B cell (primary cell): ENCODE measurements around the gene DCUN1D2. TPM values are rescaled to one million over a fixed set of nuclear protein-coding genes. Genes with fewer than 3 reads are reported as not detected.

Experiments
- ATAC-seq: fragments of 200-7000 bp; cut with Tn5 transposase; one replicate; pipeline ENCODE4 v1.10.0; 2021; ENCODE audit warnings: low read depth, mild to moderate bottlenecking, moderate number of reproducible peaks, moderate library complexity
- CTCF ChIA-PET: fragments of 350-600 bp; sonication (Branson Sonifier 250); formaldehyde crosslinking; loops from one replicate; lab custom pipeline; 2021; ENCODE audit warnings: antibody characterized with exemption, inconsistent platforms; lab: Charles Lee
- POLR2A ChIA-PET: fragments of 350-600 bp; sonication (Branson Sonifier 250); formaldehyde crosslinking; loops from one replicate; lab custom pipeline; 2021; ENCODE audit warnings: antibody characterized with exemption; lab: Charles Lee
- DNase-seq: peaks from one replicate; pipeline ENCODE4 v3.0.0; 2013
- H2AFZ ChIP-seq: 2 replicates; pipeline ENCODE4 v1.6.1; 2012; ENCODE audit warnings: mild to moderate bottlenecking, low read depth, low read length; ENCODE audit not compliant: insufficient read depth, poor library complexity, severe bottlenecking
- H3K27ac ChIP-seq, 2 donors: 1 replicate in 1 of 2; 2 replicates in 1 of 2; pipeline ENCODE4 v1.5.1; 2012 to 2013; ENCODE audit warnings: low read length in 2 of 2, mild to moderate bottlenecking in 2 of 2, moderate library complexity in 1 of 2
- H3K27me3 ChIP-seq, 4 experiments: fragments of 200-600 bp in 1 of 4; sonication (generic) in 1 of 4; replicated peaks in 1 of 4; 1 replicate in 2 of 4; 2 replicates in 2 of 4; pipeline versions ENCODE4 v1.6.1 to v1.7.0; 2013 to 2016; ENCODE audit warnings: low read length in 3 of 4, mild to moderate bottlenecking in 2 of 4, mixed read lengths in 1 of 4, moderate library complexity in 1 of 4; ENCODE audit not compliant: insufficient read depth in 4 of 4, control insufficient read depth in 3 of 4; ENCODE audit errors: control extremely low read depth in 1 of 4
- H3K36me3 ChIP-seq, 2 experiments: replicated peaks in 1 of 2; 1 replicate in 1 of 2; 2 replicates in 1 of 2; pipeline versions ENCODE4 v1.6.1 to v1.7.1; 2013; ENCODE audit warnings: low read length in 1 of 2; ENCODE audit not compliant: insufficient read depth in 2 of 2, control insufficient read depth in 1 of 2; ENCODE audit errors: control extremely low read depth in 1 of 2, extremely low read depth in 1 of 2
- H3K4me1 ChIP-seq, 2 donors: fragments of 200-600 bp in 1 of 2; sonication (generic) in 1 of 2; 1 replicate in 1 of 2; 2 replicates in 1 of 2; pipeline versions ENCODE4 v1.5.1 to v1.6.1; 2013 to 2017; ENCODE audit warnings: low read length in 2 of 2; ENCODE audit not compliant: control insufficient read depth in 2 of 2, insufficient read depth in 2 of 2
- H3K4me2 ChIP-seq: replicated peaks from 2 replicates; pipeline ENCODE3; 2012; ENCODE audit warnings: mild to moderate bottlenecking, low read depth, low read length; ENCODE audit not compliant: poor library complexity, severe bottlenecking
- H3K4me3 ChIP-seq, 5 experiments: fragments of 200-600 bp in 1 of 5; sonication (generic) in 1 of 5; 1 replicate in 3 of 5; 2 replicates in 2 of 5; pipeline versions ENCODE4 v1.5.1 to v1.7.0; 2011 to 2016; ENCODE audit warnings: low read length in 4 of 5, mild to moderate bottlenecking in 4 of 5, low read depth in 2 of 5, control low read depth in 1 of 5, moderate library complexity in 1 of 5; ENCODE audit not compliant: insufficient read depth in 1 of 5; ENCODE audit errors: control extremely low read depth in 1 of 5, extremely low read depth in 1 of 5
- H3K79me2 ChIP-seq: fragments of 200-600 bp; sonication (generic); one replicate; pipeline ENCODE4 v1.6.0; 2016; ENCODE audit warnings: low read length; ENCODE audit not compliant: control insufficient read depth, insufficient read depth
- H3K9ac ChIP-seq: fragments of 200-600 bp; sonication (generic); 2 replicates; pipeline ENCODE4 v1.6.1; 2017; ENCODE audit warnings: mild to moderate bottlenecking, low read length, moderate library complexity
- H3K9me3 ChIP-seq, 3 donors: one replicate each; pipeline versions ENCODE4 v1.6.1 to v1.7.1; 2013; ENCODE audit warnings: low read length in 2 of 3; ENCODE audit not compliant: control insufficient read depth in 2 of 3, insufficient read depth in 1 of 3; ENCODE audit errors: control extremely low read depth in 1 of 3
- H4K20me1 ChIP-seq: 2 replicates; pipeline ENCODE4 v1.6.0; 2012; ENCODE audit warnings: mild to moderate bottlenecking, low read length; ENCODE audit not compliant: insufficient read depth, control insufficient read depth, poor library complexity, severe bottlenecking
- H3K27ac Mint-ChIP-seq: one replicate; pipeline ENCODE4 v1.8.0; 2021; ENCODE audit warnings: mixed read lengths
- H3K27me3 Mint-ChIP-seq: one replicate; pipeline ENCODE4 v1.8.0; 2021; ENCODE audit warnings: mixed read lengths
- H3K4me1 Mint-ChIP-seq: one replicate; pipeline ENCODE4 v1.8.0; 2021; ENCODE audit warnings: mixed read lengths
- H3K4me3 Mint-ChIP-seq: one replicate; pipeline ENCODE4 v1.8.0; 2021; ENCODE audit warnings: mixed read lengths
- H3K9me3 Mint-ChIP-seq: one replicate; pipeline ENCODE4 v1.8.0; 2022; ENCODE audit warnings: mixed read lengths; ENCODE audit not compliant: insufficient read depth
- EZH2 ChIP-seq: IDR thresholded peaks from 2 replicates; pipeline ENCODE4 v1.6.1; 2012; ENCODE audit warnings: borderline replicate concordance, low read depth, mild to moderate bottlenecking, moderate library complexity, low read length; ENCODE audit not compliant: insufficient read depth, poor library complexity, severe bottlenecking
- WGBS: methylation state at CpG from one replicate; pipeline ENCODE4 v1.1.5; 2013; ENCODE audit warnings: missing lambda C conversion rate; ENCODE audit not compliant: insufficient coverage; 5-methylcytosine and 5-hydroxymethylcytosine counted together
- intact Hi-C: fragments of 100-400 bp; cut with micrococcal nuclease; formaldehyde crosslinking; loops from one replicate; pipeline ENCODE4 v1.10.0; 2022
- polyA plus RNA-seq: library from polyadenylated mRNA; depleted of rRNA; stranded (reverse); fragments of >200 nt; gene quantifications from 2 replicates; pipeline ENCODE4 v1.2.3, GENCODE V29; 2012
- total RNA-seq, 2 donors: library from RNA; stranded (reverse); fragments of 120-200 nt in 1 of 2; gene quantifications; 1 replicate in 1 of 2; 2 replicates in 1 of 2; pipeline versions ENCODE4 v1.2.3 to v1.2.4, GENCODE V29; 2013 to 2022
- TF ChIP-seq, protein P1 (sequence below): fragments of 200-600 bp; IDR thresholded peaks from one replicate; pipeline ENCODE4 v1.8.0; 2022; ENCODE audit warnings: antibody characterized with exemption, mild to moderate bottlenecking

Gene DCUN1D2
- total and polyA plus RNA-seq, 2 donors (not counting 1 experiment from before 2014, with no cell fraction given) = 15.3 to 41.3 TPM

DNA sequence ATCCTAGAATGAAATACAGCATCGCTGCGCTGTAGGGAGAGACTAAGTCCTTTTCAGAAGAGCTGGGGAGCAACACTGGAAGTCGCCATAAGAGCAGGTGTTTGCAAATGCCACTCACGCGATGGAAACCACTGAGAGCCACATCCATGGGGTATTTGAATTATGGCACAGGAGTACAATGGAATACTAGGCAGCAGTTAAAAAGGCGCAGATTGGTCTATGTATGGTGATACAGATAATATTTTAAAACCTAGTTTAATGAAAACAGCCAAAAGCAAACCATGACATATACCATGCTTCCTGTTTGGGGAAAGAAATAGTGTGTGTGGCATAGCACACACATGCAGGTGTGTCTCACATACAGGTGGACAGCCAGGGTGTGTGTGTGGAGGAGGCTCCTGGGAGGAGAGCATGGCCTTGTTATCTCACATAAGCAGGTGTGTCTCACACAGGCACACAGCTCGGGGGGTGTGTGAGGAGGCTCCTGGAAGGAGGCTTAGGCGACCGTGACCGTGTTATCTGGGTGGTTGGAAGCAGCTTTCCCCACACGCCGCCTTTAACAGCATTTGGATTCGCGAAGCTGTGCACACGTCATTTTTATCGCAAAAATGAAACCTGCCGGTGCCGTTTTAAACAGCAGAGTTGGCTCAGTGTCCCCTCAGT is 70.8 kb downstream of the DCUN1D2 start:
- Mint-ChIP-seq H3K27ac (no peak overlapping the region), H3K4me1 (peaks cover 3% of the 10 kb centered on the region), H3K4me3 (no peak overlapping the region), H3K27me3 (peaks cover 4% of the 10 kb centered on the region), H3K9me3 (no peaks in the 10 kb centered on the region)
- H2AFZ ChIP-seq = no peak overlapping the region
- no peaks in the 10 kb centered on the region for H3K36me3 ChIP-seq
- no peak for DNase-seq
- ATAC-seq = no peak
- no peaks in the 10 kb centered on the region for H4K20me1 ChIP-seq
- H3K27me3 ChIP-seq = no peaks in the 10 kb centered on the region
- H3K9ac ChIP-seq = no peak overlapping the region
- no peak overlapping the region for H3K4me3 ChIP-seq
- TF ChIP-seq EZH2 = no peak
- TF ChIP-seq, protein P1, sequence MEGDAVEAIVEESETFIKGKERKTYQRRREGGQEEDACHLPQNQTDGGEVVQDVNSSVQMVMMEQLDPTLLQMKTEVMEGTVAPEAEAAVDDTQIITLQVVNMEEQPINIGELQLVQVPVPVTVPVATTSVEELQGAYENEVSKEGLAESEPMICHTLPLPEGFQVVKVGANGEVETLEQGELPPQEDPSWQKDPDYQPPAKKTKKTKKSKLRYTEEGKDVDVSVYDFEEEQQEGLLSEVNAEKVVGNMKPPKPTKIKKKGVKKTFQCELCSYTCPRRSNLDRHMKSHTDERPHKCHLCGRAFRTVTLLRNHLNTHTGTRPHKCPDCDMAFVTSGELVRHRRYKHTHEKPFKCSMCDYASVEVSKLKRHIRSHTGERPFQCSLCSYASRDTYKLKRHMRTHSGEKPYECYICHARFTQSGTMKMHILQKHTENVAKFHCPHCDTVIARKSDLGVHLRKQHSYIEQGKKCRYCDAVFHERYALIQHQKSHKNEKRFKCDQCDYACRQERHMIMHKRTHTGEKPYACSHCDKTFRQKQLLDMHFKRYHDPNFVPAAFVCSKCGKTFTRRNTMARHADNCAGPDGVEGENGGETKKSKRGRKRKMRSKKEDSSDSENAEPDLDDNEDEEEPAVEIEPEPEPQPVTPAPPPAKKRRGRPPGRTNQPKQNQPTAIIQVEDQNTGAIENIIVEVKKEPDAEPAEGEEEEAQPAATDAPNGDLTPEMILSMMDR = no peak
- H3K79me2 ChIP-seq = no peaks in the 10 kb centered on the region
- POLR2A ChIA-PET = interaction anchor here (0.6 kb wide), 1 partner anchor 123 kb away, joined by 3 read pairs; the partner anchor contains the start of gene LAMP1
- peaks cover 0 to 10% of the 10 kb centered on the region in 2 donors for H3K4me1 ChIP-seq
- WGBS = 96% methylated on average over 17 of the region's 18 CpGs
- H3K27ac ChIP-seq = no peak overlapping the region
- no peak overlapping the region for H3K4me2 ChIP-seq
- H3K9me3 ChIP-seq = no peaks in the 10 kb centered on the region
- CTCF ChIA-PET = no interaction called here
- intact Hi-C loops = no loop called here

DNA sequence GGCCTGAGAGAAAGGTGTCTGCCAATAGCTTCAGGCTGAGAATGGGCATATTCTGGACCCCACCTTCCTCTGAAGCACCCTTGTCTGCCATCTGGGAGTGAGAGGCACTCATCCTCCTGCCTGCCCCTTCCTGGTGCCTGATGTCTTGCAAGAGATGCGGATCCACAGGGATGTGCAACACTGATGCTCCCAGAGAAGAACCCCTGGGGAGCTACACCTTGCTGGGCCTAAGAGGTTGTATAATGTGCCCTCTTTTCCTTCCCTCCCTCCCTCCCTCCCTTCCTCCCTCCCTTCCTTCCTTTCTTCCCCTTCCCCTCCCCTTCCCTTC is 71.8 kb downstream of the DCUN1D2 start:
- ATAC-seq (no peak), DNase-seq (no peak)
- Histone ChIP-seq H3K4me1 (peaks cover 0 to 10% of the 10 kb centered on the region in 2 donors), H3K27ac (no peak overlapping the region), H3K4me3 (no peak overlapping the region), H3K79me2 (no peaks in the 10 kb centered on the region), H4K20me1 (no peaks in the 10 kb centered on the region), H3K9ac (no peak overlapping the region), H3K9me3 (peaks cover 0 to 3% (median 0%) of the 10 kb centered on the region in 3 donors), H3K36me3 (no peaks in the 10 kb centered on the region), H2AFZ (no peak overlapping the region), H3K4me2 (no peak overlapping the region), H3K27me3 (no peaks in the 10 kb centered on the region)
- Mint-ChIP-seq H3K4me3 (no peak overlapping the region), H3K4me1 (peaks cover 3% of the 10 kb centered on the region), H3K27me3 (peaks cover 4% of the 10 kb centered on the region), H3K9me3 (no peaks in the 10 kb centered on the region), H3K27ac (no peak overlapping the region)
- POLR2A ChIA-PET = no interaction called here
- CTCF ChIA-PET = no interaction called here
- intact Hi-C loops = no loop called here
- WGBS = no CpG with 5 or more reads among the region's 1 CpG
- TF ChIP-seq, protein P1 = no peak
- no peak for TF ChIP-seq EZH2
